Measurements from ENCODE around the gene FBLN5.
"Not testable (repeated sequence)": the region's sequence is repeated elsewhere in the genome, so short reads cannot be mapped to it uniquely, and the experiment has no call there.

Gene FBLN5

GRCh38 chr14:91904483-91904882 is 43.0 kb downstream of the FBLN5 start:
- Mint-ChIP-seq H3K27me3 (no peaks in the 10 kb centered on the region), H3K4me1 (ENCODE audit: low read depth) (no peaks in the 10 kb centered on the region), H3K4me3 (no peak overlapping the region), H3K9me3 (no peaks in the 10 kb centered on the region), H3K27ac (no peak overlapping the region), H3K36me3 (ENCODE audit: low read depth) (no peaks in the 10 kb centered on the region)

GRCh38 chr14:91903070-91903469 is 44.4 kb downstream of the FBLN5 start:
- Mint-ChIP-seq H3K36me3 (ENCODE audit: low read depth) (no peaks in the 10 kb centered on the region), H3K27ac (no peak overlapping the region)

GRCh38 chr14:91902336-91902735 is 45.2 kb downstream of the FBLN5 start:
- no peaks in the 10 kb centered on the region for H3K27me3 Mint-ChIP-seq
- no peaks in the 10 kb centered on the region for H3K4me1 Mint-ChIP-seq (ENCODE audit: low read depth)
- no peaks in the 10 kb centered on the region for H3K36me3 Mint-ChIP-seq (ENCODE audit: low read depth)
- H3K27ac Mint-ChIP-seq: no peak overlapping the region
- no peaks in the 10 kb centered on the region for H3K9me3 Mint-ChIP-seq
- H3K4me3 Mint-ChIP-seq: no peak overlapping the region

More at GRCh38 chr14:91903070-91903469, 44.4 kb downstream of the FBLN5 start:
- H3K4me1 Mint-ChIP-seq (ENCODE audit: low read depth): no peaks in the 10 kb centered on the region
- H3K27me3 Mint-ChIP-seq: no peaks in the 10 kb centered on the region
- no peaks in the 10 kb centered on the region for H3K9me3 Mint-ChIP-seq
- H3K4me3 Mint-ChIP-seq: no peak overlapping the region

- Mint-ChIP-seq H3K27ac (no peak overlapping the region), H3K9me3 (no peaks in the 10 kb centered on the region), H3K4me3 (no peak overlapping the region), H3K36me3 (ENCODE audit: low read depth) (no peaks in the 10 kb centered on the region), H3K27me3 (no peaks in the 10 kb centered on the region), H3K4me1 (ENCODE audit: low read depth) (no peaks in the 10 kb centered on the region)
Observed at GRCh38 chr14:91901449-91902226, 45.9 kb downstream of the FBLN5 start.

- no peaks in the 10 kb centered on the region for H3K27me3 Mint-ChIP-seq
- H3K4me3 Mint-ChIP-seq: no peak overlapping the region
- no peaks in the 10 kb centered on the region for H3K36me3 Mint-ChIP-seq (ENCODE audit: low read depth)
- H3K27ac Mint-ChIP-seq: no peak overlapping the region
- no peaks in the 10 kb centered on the region for H3K9me3 Mint-ChIP-seq
- H3K4me1 Mint-ChIP-seq (ENCODE audit: low read depth): no peaks in the 10 kb centered on the region
Observed at GRCh38 chr14:91899806-91900205, 47.7 kb downstream of the FBLN5 start.

- Mint-ChIP-seq H3K36me3 (ENCODE audit: low read depth) (no peaks in the 10 kb centered on the region), H3K27ac (no peak overlapping the region), H3K4me1 (ENCODE audit: low read depth) (no peaks in the 10 kb centered on the region), H3K9me3 (no peaks in the 10 kb centered on the region), H3K27me3 (no peaks in the 10 kb centered on the region), H3K4me3 (no peak overlapping the region)
Observed at GRCh38 chr14:91899213-91899612, 48.3 kb downstream of the FBLN5 start.

- Mint-ChIP-seq H3K27me3 (no peaks in the 10 kb centered on the region), H3K36me3 (ENCODE audit: low read depth) (no peaks in the 10 kb centered on the region), H3K27ac (no peak overlapping the region), H3K4me1 (ENCODE audit: low read depth) (peaks cover 6% of the 10 kb centered on the region), H3K9me3 (no peaks in the 10 kb centered on the region), H3K4me3 (no peak overlapping the region)
Observed at GRCh38 chr14:91898372-91898771, 49.1 kb downstream of the FBLN5 start.

- H3K9me3 Mint-ChIP-seq; H3K27me3 Mint-ChIP-seq; H3K4me3 Mint-ChIP-seq; H3K36me3 Mint-ChIP-seq (ENCODE audit: low read depth); H3K27ac Mint-ChIP-seq: not testable (repeated sequence)
- peaks cover 13% of the 10 kb centered on the region for H3K4me1 Mint-ChIP-seq (ENCODE audit: low read depth)
Observed at GRCh38 chr14:91897716-91898115, 49.8 kb downstream of the FBLN5 start.

GRCh38 chr14:91897106-91897701 is 50.3 kb downstream of the FBLN5 start:
- Mint-ChIP-seq H3K36me3 (ENCODE audit: low read depth) (no peaks in the 10 kb centered on the region), H3K27me3 (no peaks in the 10 kb centered on the region), H3K27ac (no peak overlapping the region), H3K4me3 (no peak overlapping the region), H3K4me1 (ENCODE audit: low read depth) (peaks cover 18% of the 10 kb centered on the region), H3K9me3 (no peaks in the 10 kb centered on the region)

GRCh38 chr14:91896419-91896818 is 51.1 kb downstream of the FBLN5 start:
- Mint-ChIP-seq H3K27ac (no peak overlapping the region), H3K27me3 (no peaks in the 10 kb centered on the region), H3K9me3 (no peaks in the 10 kb centered on the region), H3K4me3 (no peak overlapping the region), H3K4me1 (ENCODE audit: low read depth) (peaks cover 21% of the 10 kb centered on the region), H3K36me3 (ENCODE audit: low read depth) (no peaks in the 10 kb centered on the region)

GRCh38 chr14:91893669-91894068 is 53.8 kb downstream of the FBLN5 start:
- H3K9me3 Mint-ChIP-seq: no peaks in the 10 kb centered on the region
- H3K4me1 Mint-ChIP-seq (ENCODE audit: low read depth): peaks cover 47% of the 10 kb centered on the region
- H3K36me3 Mint-ChIP-seq (ENCODE audit: low read depth): no peaks in the 10 kb centered on the region

GRCh38 chr14:91893007-91893406 is 54.5 kb downstream of the FBLN5 start:
- Mint-ChIP-seq H3K27ac (peak overlapping the region; percentile 80), H3K36me3 (ENCODE audit: low read depth) (no peaks in the 10 kb centered on the region), H3K4me1 (ENCODE audit: low read depth) (peaks cover 49% of the 10 kb centered on the region), H3K27me3 (no peaks in the 10 kb centered on the region), H3K9me3 (no peaks in the 10 kb centered on the region), H3K4me3 (no peak overlapping the region)

More at GRCh38 chr14:91893669-91894068, 53.8 kb downstream of the FBLN5 start:
- H3K27ac Mint-ChIP-seq: peak overlapping the region; percentile 80
- no peak overlapping the region for H3K4me3 Mint-ChIP-seq
- H3K27me3 Mint-ChIP-seq: no peaks in the 10 kb centered on the region

GRCh38 chr14:91891721-91892220 is 55.7 kb downstream of the FBLN5 start:
- Mint-ChIP-seq H3K4me3 (no peak overlapping the region), H3K36me3 (ENCODE audit: low read depth) (no peaks in the 10 kb centered on the region), H3K9me3 (no peaks in the 10 kb centered on the region), H3K27ac (no peak overlapping the region), H3K4me1 (ENCODE audit: low read depth) (peaks cover 49% of the 10 kb centered on the region), H3K27me3 (no peaks in the 10 kb centered on the region)

GRCh38 chr14:91891101-91891500 is 56.4 kb downstream of the FBLN5 start:
- no peaks in the 10 kb centered on the region for H3K27me3 Mint-ChIP-seq
- H3K9me3 Mint-ChIP-seq: no peaks in the 10 kb centered on the region
- no peaks in the 10 kb centered on the region for H3K36me3 Mint-ChIP-seq (ENCODE audit: low read depth)
- peaks cover 49% of the 10 kb centered on the region for H3K4me1 Mint-ChIP-seq (ENCODE audit: low read depth)
- no peak overlapping the region for H3K27ac Mint-ChIP-seq
- no peak overlapping the region for H3K4me3 Mint-ChIP-seq

- Mint-ChIP-seq H3K9me3 (no peaks in the 10 kb centered on the region), H3K27me3 (no peaks in the 10 kb centered on the region), H3K36me3 (ENCODE audit: low read depth) (no peaks in the 10 kb centered on the region), H3K4me3 (no peak overlapping the region), H3K4me1 (ENCODE audit: low read depth) (peaks cover 49% of the 10 kb centered on the region), H3K27ac (no peak overlapping the region)
Observed at GRCh38 chr14:91890291-91890749, 57.2 kb downstream of the FBLN5 start.
